Endothelial cell of umbilical vein (primary cell): ENCODE measurements around the gene SCML2. TPM values are rescaled to one million over a fixed set of nuclear protein-coding genes. Genes with fewer than 3 reads are reported as not detected.
A peak's percentile ranks its signal among the peaks of the same experiment; 100 is the strongest.

Experiments used
- BruUV-seq: library from RNA; stranded (reverse); fragments of 400-500 nt; replicated peaks from 2 replicates; lab custom pipeline; 2021; lab: Mats Ljungman, UMichigan
- CTCF ChIA-PET: fragments of 300-600, 350-600 bp; sonication (Branson Sonifier 250); formaldehyde crosslinking; loops from one replicate; lab custom pipeline; 2021; ENCODE audit warnings: antibody characterized with exemption, inconsistent platforms; lab: Charles Lee
- POLR2A ChIA-PET: fragments of 300-600, 350-600 bp; sonication (Branson Sonifier 250); formaldehyde crosslinking; loops from one replicate; lab custom pipeline; 2021; ENCODE audit warnings: antibody characterized with exemption, inconsistent platforms; lab: Charles Lee
- DNase-seq: peaks from one replicate; pipeline ENCODE4 v3.0.0-alpha.2; 2011; ENCODE audit warnings: low read depth, low spot score
- FAIRE-seq: peaks from 2 replicates; lab custom pipeline; 2011; peaks lifted over from hg19 to GRCh38; lab: Jason Lieb, UNC
- H2AFZ ChIP-seq: 2 replicates; pipeline ENCODE4 v1.6.0; 2012; ENCODE audit warnings: low read depth, low read length, control low read depth, inconsistent platforms
- H3K27ac ChIP-seq: 2 replicates; pipeline ENCODE4 v1.5.1; 2011; ENCODE audit warnings: low read depth, mild to moderate bottlenecking, control low read depth, low read length, moderate library complexity; ENCODE audit not compliant: insufficient read depth
- H3K27me3 ChIP-seq, 2 experiments: 2 replicates each; pipeline versions ENCODE4 v1.6.0 to v1.6.1; 2011; ENCODE audit warnings: low read length in 2 of 2, mixed read lengths in 1 of 2; ENCODE audit not compliant: control insufficient read depth in 2 of 2, insufficient read depth in 2 of 2
- H3K36me3 ChIP-seq, 2 experiments: 2 replicates in 1 of 2; 3 replicates in 1 of 2; pipeline ENCODE4 v1.5.1; 2011; ENCODE audit warnings: low read length in 2 of 2, mild to moderate bottlenecking in 1 of 2, moderate library complexity in 1 of 2; ENCODE audit not compliant: control insufficient read depth in 2 of 2, insufficient read depth in 2 of 2; ENCODE audit errors: extremely low read depth in 1 of 2
- H3K4me1 ChIP-seq: 3 replicates; pipeline ENCODE4 v1.5.1; 2011; ENCODE audit warnings: mild to moderate bottlenecking, low read length; ENCODE audit not compliant: control insufficient read depth, insufficient read depth; ENCODE audit errors: extremely low read depth
- H3K4me2 ChIP-seq: 2 replicates; pipeline ENCODE4 v1.6.1; 2011; ENCODE audit warnings: low read length, control low read depth, mixed read lengths; ENCODE audit not compliant: insufficient read depth
- H3K4me3 ChIP-seq, 3 experiments: fragments of 200-600 bp in 1 of 3; sonication (generic), shearing (Covaris generic) in 1 of 3; replicated peaks in 1 of 3; 2 replicates each; pipeline ENCODE4 v1.5.1; 2011 to 2016; ENCODE audit warnings: control low read depth in 3 of 3, low read length in 3 of 3, mild to moderate bottlenecking in 2 of 3, inconsistent platforms in 1 of 3, low read depth in 1 of 3, moderate library complexity in 1 of 3; ENCODE audit not compliant: insufficient read depth in 1 of 3
- H3K79me2 ChIP-seq: 2 replicates; pipeline ENCODE4 v1.6.0; 2012; ENCODE audit warnings: low read length, inconsistent platforms; ENCODE audit not compliant: control insufficient read depth, insufficient read depth
- H3K9ac ChIP-seq: replicated peaks from 2 replicates; pipeline ENCODE3; 2011; ENCODE audit warnings: low read length, control low read depth; ENCODE audit not compliant: insufficient read depth; ENCODE audit errors: extremely low read depth
- H3K9me1 ChIP-seq: replicated peaks from 3 replicates; pipeline ENCODE4 v1.6.0; 2011; ENCODE audit warnings: mild to moderate bottlenecking, low read length; ENCODE audit not compliant: control insufficient read depth, insufficient read depth; ENCODE audit errors: extremely low read depth
- H3K9me3 ChIP-seq: replicated peaks from 2 replicates; pipeline ENCODE4 v1.5.1; 2012; ENCODE audit warnings: low read length, inconsistent platforms; ENCODE audit not compliant: control insufficient read depth, insufficient read depth
- H4K20me1 ChIP-seq: replicated peaks from 2 replicates; pipeline ENCODE3; 2011; ENCODE audit warnings: mild to moderate bottlenecking, low read length; ENCODE audit not compliant: control insufficient read depth, insufficient read depth; ENCODE audit errors: extremely low read depth
- EZH2 ChIP-seq: IDR thresholded peaks from 2 replicates; pipeline ENCODE4 v1.6.1; 2012; ENCODE audit warnings: borderline replicate concordance, low read depth, mild to moderate bottlenecking, moderate library complexity, low read length, inconsistent platforms; ENCODE audit not compliant: severe bottlenecking
- FOS ChIP-seq: IDR thresholded peaks from 2 replicates; pipeline ENCODE4 v1.6.1; 2011; ENCODE audit warnings: mild to moderate bottlenecking, low read length, moderate library complexity, borderline replicate concordance; ENCODE audit not compliant: insufficient read depth
- GATA2 ChIP-seq: IDR thresholded peaks from 2 replicates; pipeline ENCODE4 v1.7.0; 2011; ENCODE audit warnings: low read depth, mild to moderate bottlenecking, moderate library complexity, mixed read lengths, low read length; ENCODE audit not compliant: insufficient read length, insufficient read depth
- JUN ChIP-seq: IDR thresholded peaks from 2 replicates; pipeline ENCODE4 v1.6.1; 2011; ENCODE audit warnings: borderline replicate concordance, low read depth; ENCODE audit not compliant: insufficient read length, insufficient read depth
- MYC ChIP-seq: IDR thresholded peaks from one replicate; pipeline ENCODE4 v1.6.1; 2011; ENCODE audit warnings: mild to moderate bottlenecking, low read depth, low read length
- POLR2A ChIP-seq: IDR thresholded peaks from 2 replicates; pipeline ENCODE4 v1.6.1; 2012; ENCODE audit warnings: low read depth, mild to moderate bottlenecking, control low read depth, low read length
- POLR2AphosphoS5 ChIP-seq: IDR thresholded peaks from 2 replicates; pipeline ENCODE4 v1.6.1; 2012; ENCODE audit warnings: low read depth, mild to moderate bottlenecking, control low read depth, low read length, moderate library complexity; ENCODE audit not compliant: insufficient read depth
- dilution Hi-C: fragments of 300-500 bp; cut with MboI; formaldehyde crosslinking; loops from one replicate; pipeline ENCODE4 v1.15.0; 2019; ENCODE audit warnings: low sequenced_read_pairs; ENCODE audit not compliant: extremely low pct_ligation_motif_present
- intact Hi-C: fragments of 100-400 bp; cut with micrococcal nuclease; formaldehyde crosslinking; loops from one replicate; pipeline ENCODE4 v1.10.0; 2022
- polyA plus RNA-seq, 4 experiments: library from polyadenylated mRNA; depleted of rRNA in 3 of 4; stranded (reverse) in 3 of 4; unstranded in 1 of 4; fragments of >200 nt; gene quantifications; 2 replicates each; pipeline versions ENCODE4 v1.2.1 to v1.2.3, GENCODE V29; 2011 to 2012; ENCODE audit warnings: missing spikeins in 1 of 4
- total RNA-seq: library from RNA; stranded (reverse); gene quantifications from 2 replicates; pipeline ENCODE4 v1.2.3, GENCODE V29; 2021
- TF ChIP-seq, protein P1 (sequence below): IDR thresholded peaks from 2 replicates; pipeline ENCODE4 v1.6.1; 2011; ENCODE audit not compliant: insufficient read depth, insufficient read length
- TF ChIP-seq, protein P2 (sequence below), 2 donors: IDR thresholded peaks; 1 replicate in 1 of 2; 2 replicates in 1 of 2; pipeline ENCODE4 v1.5.1; 2011; ENCODE audit warnings: low read length in 2 of 2, mild to moderate bottlenecking in 2 of 2, moderate library complexity in 2 of 2, control low read depth in 1 of 2, inconsistent platforms in 1 of 2, low read depth in 1 of 2; ENCODE audit not compliant: insufficient read depth in 1 of 2; ENCODE audit errors: extremely low read depth in 1 of 2

SCML2 gene
- total and polyA plus RNA-seq, 2 donors (not counting 3 experiments of a cell fraction or from before 2014, with no cell fraction given) = 1.4 to 2.7 TPM

DNA sequence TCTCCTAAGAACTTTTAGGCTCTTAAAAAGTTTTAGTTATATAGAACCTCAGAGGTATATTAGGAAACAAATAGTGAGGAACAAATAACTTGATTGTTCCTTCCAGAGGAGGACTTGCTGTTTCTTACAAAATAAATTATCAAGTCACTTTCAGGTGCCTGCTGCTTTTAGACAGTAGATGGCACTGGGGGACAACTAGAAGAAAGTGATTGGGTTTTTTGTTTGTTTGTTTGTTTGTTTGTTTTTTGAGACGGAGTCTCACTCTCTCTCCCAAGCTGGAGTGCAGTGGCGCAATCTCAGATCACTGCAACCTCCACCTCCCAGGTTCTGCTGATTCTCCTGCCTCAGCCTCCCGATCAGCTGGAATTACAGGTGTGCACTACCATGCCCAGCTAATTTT is 35.5 kb upstream of the SCML2 start:
- TF ChIP-seq JUN (no peak), POLR2A (no peak), FOS (no peak), EZH2 (no peak), MYC (no peak), GATA2 (no peak), POLR2AphosphoS5 (no peak)
- TF ChIP-seq, protein P1, sequence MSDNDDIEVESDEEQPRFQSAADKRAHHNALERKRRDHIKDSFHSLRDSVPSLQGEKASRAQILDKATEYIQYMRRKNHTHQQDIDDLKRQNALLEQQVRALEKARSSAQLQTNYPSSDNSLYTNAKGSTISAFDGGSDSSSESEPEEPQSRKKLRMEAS = no peak
- TF ChIP-seq, protein P2, sequence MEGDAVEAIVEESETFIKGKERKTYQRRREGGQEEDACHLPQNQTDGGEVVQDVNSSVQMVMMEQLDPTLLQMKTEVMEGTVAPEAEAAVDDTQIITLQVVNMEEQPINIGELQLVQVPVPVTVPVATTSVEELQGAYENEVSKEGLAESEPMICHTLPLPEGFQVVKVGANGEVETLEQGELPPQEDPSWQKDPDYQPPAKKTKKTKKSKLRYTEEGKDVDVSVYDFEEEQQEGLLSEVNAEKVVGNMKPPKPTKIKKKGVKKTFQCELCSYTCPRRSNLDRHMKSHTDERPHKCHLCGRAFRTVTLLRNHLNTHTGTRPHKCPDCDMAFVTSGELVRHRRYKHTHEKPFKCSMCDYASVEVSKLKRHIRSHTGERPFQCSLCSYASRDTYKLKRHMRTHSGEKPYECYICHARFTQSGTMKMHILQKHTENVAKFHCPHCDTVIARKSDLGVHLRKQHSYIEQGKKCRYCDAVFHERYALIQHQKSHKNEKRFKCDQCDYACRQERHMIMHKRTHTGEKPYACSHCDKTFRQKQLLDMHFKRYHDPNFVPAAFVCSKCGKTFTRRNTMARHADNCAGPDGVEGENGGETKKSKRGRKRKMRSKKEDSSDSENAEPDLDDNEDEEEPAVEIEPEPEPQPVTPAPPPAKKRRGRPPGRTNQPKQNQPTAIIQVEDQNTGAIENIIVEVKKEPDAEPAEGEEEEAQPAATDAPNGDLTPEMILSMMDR (IDR thresholded peaks at IDR 0.05; ENCODE audit: extremely low read depth in 1 of 2, insufficient read depth in 1 of 2, low read depth in 1 of 2, low read length in 2 of 2) = no peak
- Histone ChIP-seq H3K36me3 (no peaks in the 10 kb centered on the region), H4K20me1 (no peaks in the 10 kb centered on the region), H3K27me3 (no peaks in the 10 kb centered on the region), H3K9me3 (no peaks in the 10 kb centered on the region), H2AFZ (no peak overlapping the region), H3K27ac (no peak overlapping the region), H3K4me3 (no peak overlapping the region), H3K4me2 (no peak overlapping the region), H3K79me2 (no peaks in the 10 kb centered on the region), H3K9me1 (no peaks in the 10 kb centered on the region), H3K9ac (no peak overlapping the region), H3K4me1 (no peaks in the 10 kb centered on the region)
- DNase-seq = no peak
- intact Hi-C loops (loop anchor here (2.0 kb wide), 1 partner anchor 511 kb away; no protein-coding TSS in a partner anchor), dilution Hi-C loops (no loop called here)
- ChIA-PET POLR2A (no interaction called here), CTCF (interaction anchor here (2.5 kb wide), 1 partner anchor 944 kb away, joined by 35 read pairs; no protein-coding TSS in a partner anchor)
- no TSS peak for BruUV-seq
- FAIRE-seq = peak; percentile 8
